Measurements from ENCODE around the gene TESPA1. TPM values are rescaled to one million over a fixed set of nuclear protein-coding genes. Genes with fewer than 3 reads are reported as not detected.
A peak's percentile ranks its signal among the peaks of the same experiment; 100 is the strongest.

TESPA1 gene
- total RNA-seq, 1 donor from 2014 or later = 0.30 TPM

GRCh38 chr12:54981796-54982195, 2.8 kb downstream of the TESPA1 start:
- DNase-seq = no peak

DNA sequence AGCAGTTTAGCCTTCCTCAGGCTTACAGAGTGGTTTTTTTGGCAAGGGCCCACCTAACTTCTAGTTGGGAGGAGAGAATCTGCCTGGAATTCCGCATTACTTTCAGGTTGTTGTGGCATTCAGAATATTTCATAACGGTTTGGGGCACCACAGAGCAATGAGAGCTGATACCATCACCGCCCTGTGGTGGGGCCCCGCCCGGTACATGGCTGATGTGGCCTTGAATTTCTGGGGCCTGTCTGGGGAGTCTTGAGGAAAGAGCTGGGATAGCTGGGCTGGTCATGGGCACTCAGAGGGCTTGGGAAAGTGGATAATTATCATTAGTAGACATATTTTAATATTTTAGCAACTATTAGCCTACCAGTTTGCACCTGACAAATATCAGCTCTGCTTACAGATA, 4.2 kb downstream of the TESPA1 start:
- no peak for DNase-seq

DNA sequence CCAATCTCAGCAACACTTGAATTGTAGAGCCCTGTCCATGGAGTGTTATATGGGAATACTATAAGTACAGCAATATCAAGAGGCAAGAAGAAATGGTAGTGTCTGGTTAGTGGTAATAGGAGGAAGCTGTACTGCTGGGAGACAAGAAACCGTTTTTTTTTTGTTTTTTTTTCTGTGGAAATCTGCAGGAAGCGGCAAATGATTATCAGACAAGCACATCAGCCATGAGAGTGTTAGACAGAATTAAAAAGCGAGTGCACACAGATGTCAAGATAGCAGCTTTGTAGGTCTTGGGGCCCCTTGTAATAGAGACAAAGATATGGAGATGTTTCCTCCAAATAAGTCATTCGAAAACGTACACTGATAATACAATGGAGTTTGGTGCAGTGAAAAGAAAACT, 6.7 kb downstream of the TESPA1 start:
- DNase-seq = no peak

DNA sequence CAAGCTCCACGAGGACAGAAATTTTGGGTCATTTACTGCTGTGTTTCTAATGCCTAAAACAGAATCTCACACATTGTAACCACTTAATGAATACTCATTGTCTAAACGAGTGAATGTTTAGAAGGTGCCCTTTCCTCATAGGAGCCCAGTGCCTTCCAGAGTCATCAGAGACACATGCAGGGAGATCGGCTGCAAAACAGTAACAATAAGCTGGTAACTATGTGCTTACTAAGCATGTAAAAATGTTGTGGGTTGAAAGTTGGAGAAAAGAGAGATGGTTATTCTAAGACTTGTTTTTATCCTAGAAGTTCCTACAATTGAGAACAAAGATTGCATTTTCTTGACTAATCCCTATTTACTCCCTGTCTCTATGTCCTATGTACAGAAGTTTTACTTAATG, 7.4 kb downstream of the TESPA1 start:
- no peak for DNase-seq

DNA sequence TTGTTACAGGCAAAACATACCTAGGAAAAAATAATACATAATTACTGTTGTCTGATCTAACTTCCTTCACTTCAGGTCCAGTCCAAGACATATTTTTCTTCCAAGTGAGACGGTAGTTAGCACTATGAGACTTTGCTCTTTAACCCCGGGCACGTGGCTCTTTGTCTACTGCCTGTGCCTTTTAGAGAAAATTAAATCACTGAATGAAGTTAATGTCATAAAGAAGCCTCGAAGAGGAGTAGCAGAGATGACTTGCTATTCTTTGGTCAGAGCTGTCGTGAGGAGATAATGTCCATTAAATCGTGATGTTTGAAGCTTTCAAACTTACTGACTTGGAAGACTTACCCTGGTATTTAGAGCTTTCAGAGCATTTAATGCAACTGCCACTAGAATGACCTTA, 8.7 kb downstream of the TESPA1 start:
- DNase-seq = no peak

DNA sequence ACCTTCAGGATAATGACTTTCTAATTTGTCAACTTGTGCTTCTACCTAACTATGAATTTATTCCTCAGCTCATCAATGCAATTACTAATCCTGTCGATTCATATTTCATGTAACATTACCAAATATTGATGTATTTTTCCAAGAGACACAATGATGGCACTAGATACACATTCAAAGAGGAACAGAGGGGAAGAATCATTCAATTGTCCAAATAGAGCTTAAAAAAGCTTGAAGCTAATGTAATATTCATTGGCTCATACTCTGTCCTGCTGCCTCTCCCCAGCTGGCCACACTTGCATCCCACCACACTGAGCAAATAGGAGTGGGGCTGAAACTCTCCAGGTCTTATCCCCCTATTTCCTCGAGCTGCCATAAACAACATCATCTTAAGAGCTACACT, 9.3 kb downstream of the TESPA1 start:
- DNase-seq = no peak

GRCh38 chr12:54974279-54974678, 10.3 kb downstream of the TESPA1 start:
- DNase-seq = no peak

GRCh38 chr12:54973556-54973955, 11.0 kb downstream of the TESPA1 start:
- DNase-seq = no peak

- no peak for DNase-seq
Measured at GRCh38 chr12:54970741-54971140, 13.8 kb downstream of the TESPA1 start.

DNA sequence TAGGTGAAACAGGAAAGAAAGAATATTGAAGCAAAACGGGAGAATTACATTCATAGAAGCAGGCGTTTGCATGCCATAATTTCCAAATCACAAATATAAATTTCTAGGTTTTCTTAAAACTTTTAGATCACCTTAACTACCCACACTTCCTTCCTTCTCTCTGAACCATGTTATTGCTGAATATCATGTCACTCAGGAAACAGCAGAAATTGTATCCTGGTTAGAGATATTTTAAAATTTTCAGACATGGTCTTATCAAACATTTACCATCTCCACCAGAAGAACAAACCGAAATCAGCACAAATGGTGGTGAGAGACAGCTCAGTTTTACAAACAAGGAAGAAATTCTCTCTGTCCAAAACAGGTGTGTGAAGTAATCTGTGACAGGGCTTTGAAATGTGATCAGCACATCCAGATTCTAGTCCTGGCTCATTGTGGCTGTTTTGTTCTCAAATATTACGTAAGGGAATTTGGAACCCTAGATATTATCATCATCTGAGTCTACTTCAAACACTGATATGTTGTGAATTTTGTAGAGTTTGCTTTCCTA, 16.3 kb downstream of the TESPA1 start:
- DNase-seq = no peak

- DNase-seq = no peak
Measured at GRCh38 chr12:54967461-54967860, 17.1 kb downstream of the TESPA1 start.

GRCh38 chr12:54961190-54961589, 23.4 kb downstream of the TESPA1 start:
- no peak for DNase-seq

DNA sequence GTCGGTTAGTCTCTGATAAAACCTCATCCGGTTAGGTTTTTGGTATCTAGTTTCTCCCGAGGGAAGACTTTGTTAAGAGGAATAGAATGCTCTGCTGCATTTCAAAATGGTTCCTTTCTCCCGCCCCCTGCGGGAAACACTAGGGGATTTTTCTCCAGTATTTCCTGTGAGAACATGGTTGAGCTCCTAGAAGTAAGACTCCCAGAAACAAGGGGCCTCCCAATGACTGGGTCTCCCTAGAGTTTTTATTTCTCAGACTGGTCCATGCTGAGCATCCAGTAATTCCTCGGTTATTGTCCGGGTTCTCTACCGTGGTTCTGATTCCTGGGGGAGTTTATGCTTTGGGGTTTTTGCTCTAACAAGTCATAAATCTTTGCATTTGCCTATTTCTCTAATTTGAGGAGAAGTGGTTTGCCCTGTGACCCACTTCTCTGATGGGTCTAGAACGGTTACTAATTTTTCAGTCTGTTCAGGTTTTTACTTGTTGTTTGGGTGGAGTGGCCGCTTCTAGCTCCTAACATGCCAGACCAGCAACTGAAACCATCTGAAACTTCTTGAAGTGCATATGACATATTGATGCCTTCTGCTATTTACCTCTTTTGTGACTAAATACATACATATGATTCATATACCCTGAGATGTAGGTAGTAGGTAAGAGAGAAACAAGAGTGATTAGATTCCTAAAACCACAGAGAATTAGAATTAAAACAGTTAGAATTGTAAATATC, 25.1 kb downstream of the TESPA1 start:
- DNase-seq = no peak

- DNase-seq = peak; percentile 47
Measured at GRCh38 chr12:54958048-54958658, 26.4 kb downstream of the TESPA1 start.

- DNase-seq = no peak
Measured at GRCh38 chr12:54956818-54957641, 27.5 kb downstream of the TESPA1 start.

DNA sequence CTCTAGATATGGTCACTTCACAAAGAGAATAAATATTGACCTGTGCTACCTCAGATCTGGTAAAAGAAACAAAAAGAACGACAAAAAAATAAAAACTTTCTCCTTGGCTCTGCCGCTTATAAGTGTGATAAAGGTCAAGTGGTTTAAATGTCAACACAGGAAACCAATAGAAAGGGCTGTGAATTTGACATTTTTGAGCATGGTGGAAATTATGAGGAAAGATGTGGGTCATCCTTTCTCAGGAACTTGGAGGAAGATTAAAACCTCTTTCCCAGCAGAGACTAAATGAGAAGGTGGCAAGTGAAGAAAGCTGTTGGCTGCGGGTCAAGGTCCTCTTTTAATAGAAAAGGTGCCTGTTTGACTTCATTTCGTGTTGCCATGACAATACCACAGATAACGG, 28.2 kb downstream of the TESPA1 start:
- DNase-seq = no peak

- no peak for DNase-seq
Measured at GRCh38 chr12:54954801-54955200, 29.8 kb downstream of the TESPA1 start.

- no peak for DNase-seq
Measured at GRCh38 chr12:54954228-54954627, 30.3 kb downstream of the TESPA1 start.

- DNase-seq = no peak
Measured at GRCh38 chr12:54950071-54950727, 34.4 kb downstream of the TESPA1 start.

DNA sequence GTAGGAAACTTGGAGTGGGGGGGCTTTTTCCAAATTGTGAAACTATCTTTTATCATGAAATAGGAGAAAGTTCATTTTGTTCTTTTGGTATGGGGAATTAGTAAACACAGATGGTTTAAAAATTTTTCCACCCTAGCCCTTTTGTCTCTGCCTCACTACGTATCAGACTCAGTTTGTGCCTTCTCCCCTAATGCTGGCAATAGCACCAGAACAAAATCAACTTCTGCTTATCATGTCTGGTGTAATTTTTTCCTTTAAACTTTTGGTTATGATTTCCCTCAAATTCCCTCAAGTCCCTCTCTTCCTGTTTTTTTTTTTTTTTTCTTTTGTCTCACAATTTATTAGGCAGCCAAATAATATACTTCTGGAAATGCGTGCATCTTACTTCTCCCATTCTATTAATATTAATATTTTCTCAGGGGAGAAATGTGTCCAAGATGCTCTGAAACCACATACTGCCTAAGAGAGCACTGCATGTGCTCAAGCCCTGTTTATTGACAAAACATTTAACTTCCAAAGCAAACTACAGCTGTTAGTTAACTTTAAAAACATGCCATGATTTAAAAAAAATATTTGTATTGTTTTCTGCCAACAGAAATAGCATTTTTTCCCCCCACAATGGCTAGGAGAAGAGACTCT, 35.4 kb downstream of the TESPA1 start:
- no peak for DNase-seq

GRCh38 chr12:54948171-54948570, 36.4 kb downstream of the TESPA1 start:
- no peak for DNase-seq

DNA sequence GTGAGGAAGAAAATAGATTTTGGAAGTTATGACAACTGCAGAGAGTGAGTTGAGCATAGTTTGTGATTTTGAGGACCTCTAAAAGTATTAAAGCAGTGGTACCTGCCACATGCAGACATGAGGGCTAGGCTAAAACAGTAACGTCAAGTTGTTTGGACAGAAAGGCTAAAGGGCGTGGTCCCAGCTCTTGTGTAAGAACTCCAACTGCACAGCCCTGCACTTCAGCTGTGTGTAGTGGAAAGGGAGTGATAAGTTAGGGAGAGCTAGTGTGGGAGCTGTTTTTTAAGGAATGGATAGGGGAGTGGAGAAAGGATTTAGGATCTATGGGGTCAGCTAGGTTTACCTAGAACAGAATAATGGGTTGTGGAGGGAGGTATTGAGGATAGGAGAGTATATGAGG, 39.5 kb downstream of the TESPA1 start:
- no peak for DNase-seq

All from skin of body (tissue), 2 donors.